ENCODE data around the gene PCSK9. TPM values are rescaled to one million over a fixed set of nuclear protein-coding genes. Genes with fewer than 3 reads are reported as not detected.
"Not testable (repeated sequence)": the region's sequence is repeated elsewhere in the genome, so short reads cannot be mapped to it uniquely, and the experiment has no call there.

Gene PCSK9
- total RNA-seq, 2 donors from 2014 or later = not detected

DNA sequence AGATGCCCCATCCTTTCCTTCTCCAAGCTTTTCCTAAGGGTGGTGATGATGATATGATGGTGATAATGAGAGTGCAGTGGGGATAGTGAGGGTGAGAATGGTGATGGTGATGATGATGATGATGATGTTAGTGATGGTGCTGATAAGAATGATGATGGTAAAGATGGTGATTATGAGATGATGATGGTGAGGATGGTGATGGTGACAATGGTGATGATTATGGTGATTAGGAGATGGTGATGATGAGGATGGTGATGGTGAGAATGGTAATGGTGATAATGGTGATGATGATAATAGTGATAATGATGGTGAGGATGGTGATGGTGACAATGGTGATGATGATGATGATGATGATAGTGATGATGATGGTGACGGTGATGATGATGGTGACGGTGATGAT lies 36.7 kb upstream of the PCSK9 start:
- Mint-ChIP-seq H3K36me3 (no peaks in the 10 kb centered on the region), H3K27ac (no peak overlapping the region), H3K9me3 (no peaks in the 10 kb centered on the region)
- DNase-seq (ENCODE audit: low spot score in 2 of 2) (no peak), ATAC-seq (no peak)

- no peak for DNase-seq (ENCODE audit: low spot score in 2 of 2)
- peak in 1 of 2 donors; percentile 43 for ATAC-seq
- Mint-ChIP-seq H3K36me3 (no peaks in the 10 kb centered on the region), H3K9me3 (no peaks in the 10 kb centered on the region), H3K27ac (no peak overlapping the region)
Measured at GRCh38 chr1:55005351-55006140, 33.8 kb upstream of the PCSK9 start.

- DNase-seq (ENCODE audit: low spot score in 2 of 2) (no peak), ATAC-seq (no peak)
- no peaks in the 10 kb centered on the region for H3K36me3 Mint-ChIP-seq
- H3K27ac Mint-ChIP-seq = no peak overlapping the region
- no peaks in the 10 kb centered on the region for H3K9me3 Mint-ChIP-seq
Measured at GRCh38 chr1:55006931-55007330, 32.4 kb upstream of the PCSK9 start.

- Mint-ChIP-seq H3K36me3 (no peaks in the 10 kb centered on the region), H3K27ac (no peak overlapping the region)
- DNase-seq (ENCODE audit: low spot score in 2 of 2) = no peak
Measured at GRCh38 chr1:55007625-55008024, 31.7 kb upstream of the PCSK9 start.

DNA sequence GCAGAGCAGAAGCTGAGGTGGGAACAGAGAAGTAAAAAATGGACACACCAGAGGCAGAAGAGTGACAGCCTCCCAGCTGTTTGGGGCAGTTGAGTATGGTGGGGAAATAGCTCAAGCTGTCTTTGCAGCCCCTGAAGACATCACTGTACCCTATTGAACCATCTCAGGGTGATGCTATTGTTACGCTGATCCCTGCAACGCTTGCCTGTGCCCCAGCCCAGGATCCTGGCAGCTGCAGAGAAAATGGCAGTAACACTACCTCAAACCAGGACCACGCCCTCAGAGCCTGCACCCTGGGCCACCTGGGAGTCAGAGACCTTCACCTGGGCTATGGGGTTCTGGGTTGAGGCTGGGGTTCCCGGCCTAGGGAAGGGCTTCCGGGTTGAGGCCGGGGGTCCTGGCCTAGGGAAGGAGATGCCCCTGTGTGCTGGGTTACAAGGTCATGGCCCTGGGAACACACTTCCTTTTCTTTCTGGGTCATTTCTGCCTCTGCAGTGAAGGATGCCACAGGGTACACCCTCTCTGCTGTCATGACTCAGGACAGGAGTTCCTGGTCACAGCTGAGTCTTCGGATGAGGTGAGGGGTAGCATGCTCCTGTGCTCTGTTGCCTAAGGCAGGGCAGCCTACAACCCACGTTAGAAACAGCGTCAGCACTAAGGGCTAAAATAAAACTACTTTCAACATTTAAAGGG lies 29.0 kb upstream of the PCSK9 start:
- no peaks in the 10 kb centered on the region for H3K9me3 Mint-ChIP-seq
- ATAC-seq (no peak), DNase-seq (ENCODE audit: low spot score in 2 of 2) (no peak)
- no peaks in the 10 kb centered on the region for H3K36me3 Mint-ChIP-seq
- H3K27ac Mint-ChIP-seq = peak overlapping the region in 1 of 2 donors; percentile 88

More at GRCh38 chr1:55007625-55008024, 31.7 kb upstream of the PCSK9 start:
- H3K9me3 Mint-ChIP-seq = no peaks in the 10 kb centered on the region
- ATAC-seq = no peak

- H3K36me3 Mint-ChIP-seq = no peaks in the 10 kb centered on the region
- ATAC-seq = no peak
- DNase-seq (ENCODE audit: low spot score in 2 of 2) = no peak
- no peaks in the 10 kb centered on the region for H3K9me3 Mint-ChIP-seq
- H3K27ac Mint-ChIP-seq = no peak overlapping the region
Measured at GRCh38 chr1:55010887-55011217, 28.5 kb upstream of the PCSK9 start.

GRCh38 chr1:55012661-55013060 lies 26.7 kb upstream of the PCSK9 start:
- no peaks in the 10 kb centered on the region for H3K36me3 Mint-ChIP-seq
- DNase-seq (ENCODE audit: low spot score in 2 of 2) (no peak), ATAC-seq (no peak)
- H3K27ac Mint-ChIP-seq = no peak overlapping the region
- H3K9me3 Mint-ChIP-seq = no peaks in the 10 kb centered on the region

- DNase-seq (ENCODE audit: low spot score in 2 of 2) (no peak), ATAC-seq (no peak)
- Mint-ChIP-seq H3K9me3 (no peaks in the 10 kb centered on the region), H3K27ac (no peak overlapping the region), H3K36me3 (no peaks in the 10 kb centered on the region)
Measured at GRCh38 chr1:55015123-55015522, 24.2 kb upstream of the PCSK9 start.

DNA sequence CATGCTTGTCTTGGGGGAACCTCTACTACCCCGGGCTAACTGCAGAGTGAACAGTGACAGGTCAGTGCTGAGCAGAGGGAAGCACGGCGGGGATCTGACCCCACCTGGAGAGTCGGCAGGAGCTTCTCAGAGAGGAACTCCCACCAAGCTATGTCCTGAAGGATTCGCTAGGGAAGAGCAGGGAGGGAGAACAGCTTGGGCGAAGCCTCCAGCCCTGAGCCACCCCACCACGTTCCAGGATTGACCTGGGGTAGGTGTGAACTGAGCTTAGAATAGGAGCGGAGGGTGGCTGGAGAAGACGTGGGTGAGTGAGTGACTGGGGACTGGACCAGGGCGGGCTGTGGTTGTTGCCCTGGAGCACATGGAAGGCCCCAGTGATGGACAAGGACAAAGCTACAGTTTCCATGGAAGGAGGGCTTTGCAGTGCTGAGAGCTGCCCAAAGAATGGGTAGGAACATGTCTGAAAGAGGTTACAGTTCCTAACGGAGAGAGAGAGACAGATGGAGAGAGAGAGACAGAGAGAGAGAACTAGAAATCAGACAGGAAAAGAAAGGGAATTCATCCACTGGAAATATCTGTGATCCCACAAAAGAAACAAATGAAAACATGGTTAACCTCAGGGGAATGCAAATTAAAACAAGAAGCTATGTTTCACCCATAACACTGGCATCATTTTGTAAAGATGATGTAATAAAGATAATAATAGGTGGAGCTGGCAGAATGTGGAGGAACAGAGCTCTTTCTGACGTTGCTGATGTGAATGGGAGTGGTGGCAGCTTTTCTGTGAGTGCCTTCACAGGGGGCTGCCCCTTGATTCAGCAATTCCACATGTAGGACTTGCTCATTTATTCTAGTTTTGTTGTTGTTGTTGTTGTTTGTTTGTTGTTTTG lies 23.4 kb upstream of the PCSK9 start:
- H3K27ac Mint-ChIP-seq = no peak overlapping the region
- ATAC-seq (no peak), DNase-seq (ENCODE audit: low spot score in 2 of 2) (no peak)
- no peaks in the 10 kb centered on the region for H3K36me3 Mint-ChIP-seq
- H3K9me3 Mint-ChIP-seq = no peaks in the 10 kb centered on the region

DNA sequence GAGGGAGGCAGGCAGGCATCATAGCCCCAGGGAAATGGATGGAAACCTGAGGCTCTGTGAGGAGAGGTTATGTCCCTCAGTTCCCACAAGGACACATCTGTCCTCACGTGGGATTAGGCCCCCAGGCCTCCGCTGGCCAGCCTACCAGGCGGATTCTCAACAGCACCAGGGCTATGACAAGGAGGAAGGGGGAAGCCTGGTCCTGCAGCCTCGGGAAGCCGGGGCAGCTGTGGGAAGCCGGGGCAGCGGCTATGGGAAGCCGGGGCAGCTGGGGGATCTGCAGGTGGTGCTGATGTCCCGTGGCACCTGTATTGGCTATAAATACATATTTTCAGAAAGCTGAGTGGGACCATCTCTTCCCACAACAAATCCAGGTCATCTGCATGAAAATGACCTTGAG lies 21.0 kb upstream of the PCSK9 start:
- ATAC-seq (no peak), DNase-seq (ENCODE audit: low spot score in 2 of 2) (no peak)
- no peaks in the 10 kb centered on the region for H3K9me3 Mint-ChIP-seq
- no peaks in the 10 kb centered on the region for H3K36me3 Mint-ChIP-seq
- H3K27ac Mint-ChIP-seq = no peak overlapping the region

DNA sequence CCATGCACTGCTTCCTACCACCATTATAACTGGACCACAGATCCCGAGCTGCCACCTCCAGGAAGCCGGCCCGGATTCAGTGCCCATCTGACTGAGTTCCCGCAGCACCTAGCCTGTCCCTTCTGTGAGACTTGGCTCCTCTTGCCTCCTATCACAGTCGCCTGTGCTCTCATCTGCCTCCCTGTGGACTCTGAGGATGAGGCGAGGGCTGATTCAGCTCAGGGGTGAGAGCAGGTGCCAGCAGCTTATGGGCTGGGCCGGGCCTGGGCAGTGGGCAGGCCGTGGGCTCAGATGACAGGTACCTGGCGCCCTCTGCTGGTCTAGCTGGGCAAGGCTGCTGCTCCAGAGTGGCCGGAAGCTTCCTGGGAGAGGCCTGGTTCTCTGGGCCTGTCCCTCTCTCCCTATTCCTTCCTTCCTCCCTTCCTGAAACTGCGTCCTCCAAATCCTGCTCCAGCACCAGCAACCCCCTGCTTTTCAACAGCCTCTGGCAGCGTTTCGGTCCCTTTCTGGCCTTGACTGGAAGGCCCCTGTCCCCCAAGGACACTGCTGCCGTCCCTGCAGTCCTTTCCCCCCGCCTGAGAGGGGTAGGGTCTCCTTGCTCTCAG lies 17.3 kb upstream of the PCSK9 start:
- no peaks in the 10 kb centered on the region for H3K9me3 Mint-ChIP-seq
- ATAC-seq = peak; percentile 98 to 100
- peak overlapping the region in 1 of 2 donors; percentile 44 for H3K27ac Mint-ChIP-seq
- DNase-seq (ENCODE audit: low spot score in 2 of 2) = peak; percentile 76 to 81
- H3K36me3 Mint-ChIP-seq = no peaks in the 10 kb centered on the region

- H3K27ac Mint-ChIP-seq; DNase-seq (ENCODE audit: low spot score in 2 of 2); H3K9me3 Mint-ChIP-seq; H3K36me3 Mint-ChIP-seq; ATAC-seq: not testable (repeated sequence)
Measured at GRCh38 chr1:55024163-55024562, 15.2 kb upstream of the PCSK9 start.

GRCh38 chr1:55026682-55027081 lies 12.7 kb upstream of the PCSK9 start:
- DNase-seq (ENCODE audit: low spot score in 2 of 2); H3K9me3 Mint-ChIP-seq; H3K36me3 Mint-ChIP-seq; ATAC-seq; H3K27ac Mint-ChIP-seq: not testable (repeated sequence)

DNA sequence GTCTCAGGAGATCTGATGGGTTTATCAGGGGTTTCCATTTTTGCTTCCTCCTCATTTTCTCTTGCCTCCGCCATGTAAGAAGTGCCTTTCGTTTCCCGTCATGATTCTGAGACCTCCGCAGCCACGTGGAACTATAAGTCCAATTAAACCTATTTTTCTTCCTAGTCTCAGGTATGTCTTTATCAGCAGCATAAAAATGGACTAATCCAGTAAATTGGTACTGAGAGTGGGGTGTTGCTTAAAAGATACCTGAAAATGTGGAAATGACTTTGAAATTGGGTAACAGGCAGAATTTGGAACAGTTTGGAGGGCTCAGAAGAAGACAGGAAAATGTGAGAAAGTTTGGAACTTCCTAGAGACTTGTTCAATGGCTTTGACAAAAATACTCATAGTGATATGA lies 8.2 kb upstream of the PCSK9 start:
- H3K9me3 Mint-ChIP-seq; H3K36me3 Mint-ChIP-seq; ATAC-seq; H3K27ac Mint-ChIP-seq; DNase-seq (ENCODE audit: low spot score in 2 of 2): not testable (repeated sequence)

DNA sequence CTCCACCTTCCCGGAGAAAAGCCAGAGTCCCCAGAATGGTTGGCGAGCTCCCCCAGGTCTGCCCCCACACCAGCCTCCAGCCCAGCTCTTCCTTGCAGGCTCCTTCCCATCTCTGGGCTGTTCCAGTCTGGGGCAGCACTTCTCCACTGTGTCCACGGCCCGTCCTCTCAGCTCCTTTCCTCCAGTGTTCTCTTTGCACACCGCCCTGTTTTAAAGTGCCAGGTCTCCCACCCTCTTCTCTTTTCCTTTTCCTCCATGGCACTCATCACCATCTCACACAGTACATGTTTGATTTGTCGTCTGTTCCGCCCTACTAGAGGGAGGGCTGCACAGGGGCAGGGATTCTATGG lies 6.1 kb upstream of the PCSK9 start:
- Mint-ChIP-seq H3K27ac (peak overlapping the region in 1 of 2 donors; percentile 75), H3K9me3 (no peaks in the 10 kb centered on the region), H3K36me3 (no peaks in the 10 kb centered on the region)
- no peak for DNase-seq (ENCODE audit: low spot score in 2 of 2)
- ATAC-seq = no peak

GRCh38 chr1:55034476-55035133 lies 4.7 kb upstream of the PCSK9 start:
- no peak for ATAC-seq
- DNase-seq (ENCODE audit: low spot score in 2 of 2) = no peak
- no peaks in the 10 kb centered on the region for H3K36me3 Mint-ChIP-seq
- no peaks in the 10 kb centered on the region for H3K9me3 Mint-ChIP-seq
- no peak overlapping the region for H3K27ac Mint-ChIP-seq

Measured in activated naive CD4-positive, alpha-beta T cell treated with anti-CD3 and anti-CD28 coated beads, Interleukin-2, amount 50 U/mL, for 72 hours (primary cell).